ENCODE data around the gene HNRNPUL1.

HNRNPUL1 gene

GRCh38 chr19:41309180-41310032 lies 45.2 kb downstream of the HNRNPUL1 start:
- DNase-seq: peak; percentile 35

- peak; percentile 93 for DNase-seq
These were observed 46.1 kb downstream of the HNRNPUL1 start, which contains the start of gene CCDC97 for GRCh38 chr19:41310033-41310831. TSS of gene CCDC97 (plus strand) at chr19:41310172. CDS start at chr19:41310311, 139 bp downstream.

- DNase-seq: no peak
These were observed 46.9 kb downstream of the HNRNPUL1 start for GRCh38 chr19:41311072-41311471.

GRCh38 chr19:41311613-41312012 lies 47.4 kb downstream of the HNRNPUL1 start:
- no peak for DNase-seq

- no peak for DNase-seq
These were observed 52.2 kb downstream of the HNRNPUL1 start for GRCh38 chr19:41316306-41316920.

- no peak for DNase-seq
These were observed 54.7 kb downstream of the HNRNPUL1 start for GRCh38 chr19:41318696-41319499.

GRCh38 chr19:41319500-41320184 lies 55.5 kb downstream of the HNRNPUL1 start:
- no peak for DNase-seq

- DNase-seq: no peak
These were observed 56.0 kb downstream of the HNRNPUL1 start for GRCh38 chr19:41320185-41320518.

- DNase-seq: no peak
These were observed 56.4 kb downstream of the HNRNPUL1 start for GRCh38 chr19:41320568-41320967.

- no peak for DNase-seq
These were observed 57.0 kb downstream of the HNRNPUL1 start for GRCh38 chr19:41321204-41321599.

GRCh38 chr19:41321600-41322270 lies 57.6 kb downstream of the HNRNPUL1 start:
- DNase-seq: peak; percentile 69

GRCh38 chr19:41322451-41322850 lies 58.3 kb downstream of the HNRNPUL1 start:
- no peak for DNase-seq

GRCh38 chr19:41323023-41323422 lies 58.9 kb downstream of the HNRNPUL1 start:
- DNase-seq: no peak

GRCh38 chr19:41323430-41324125 lies 59.4 kb downstream of the HNRNPUL1 start:
- peak; percentile 78 for DNase-seq

GRCh38 chr19:41324231-41324702 lies 60.1 kb downstream of the HNRNPUL1 start:
- no peak for DNase-seq

- DNase-seq: peak; percentile 76
These were observed 60.9 kb downstream of the HNRNPUL1 start for GRCh38 chr19:41324921-41325639.

GRCh38 chr19:41325640-41325946 lies 61.4 kb downstream of the HNRNPUL1 start:
- DNase-seq: no peak

GRCh38 chr19:41325947-41326706 lies 62.0 kb downstream of the HNRNPUL1 start:
- peak; percentile 81 for DNase-seq

GRCh38 chr19:41327076-41327575 lies 63.0 kb downstream of the HNRNPUL1 start:
- no peak for DNase-seq

Data from femur (tissue), 1 donor.